Stimulated activated CD4-positive, alpha-beta T cell treated with anti-CD3 and anti-CD28 coated beads, Interleukin-2, amount 100 ng/mL, for 24 hours (primary cell): Measurements from ENCODE around the gene NECTIN1.

Experiments
- DNase-seq, 2 donors: peaks; one replicate each; pipeline ENCODE4 v3.0.0-alpha.2; 2020

The NECTIN1 gene

GRCh38 chr11:119730789-119731386 lies 1.9 kb upstream of the NECTIN1 start:
- DNase-seq: no peak

GRCh38 chr11:119729951-119730613 lies 1.1 kb upstream of the NECTIN1 start:
- no peak for DNase-seq

GRCh38 chr11:119729581-119729927 lies 554 bp upstream of the NECTIN1 start:
- DNase-seq: no peak

GRCh38 chr11:119728211-119728626 lies 781 bp downstream of the NECTIN1 start:
- peak; percentile 20 to 32 for DNase-seq

GRCh38 chr11:119727523-119728151 lies 1.4 kb downstream of the NECTIN1 start:
- peak in 1 of 2 donors; percentile 44 for DNase-seq

- DNase-seq: no peak
These were observed 2.1 kb downstream of the NECTIN1 start for GRCh38 chr11:119726585-119727522.

GRCh38 chr11:119726150-119726553 lies 2.8 kb downstream of the NECTIN1 start:
- no peak for DNase-seq

- no peak for DNase-seq
These were observed 4.0 kb downstream of the NECTIN1 start for GRCh38 chr11:119724956-119725355.

GRCh38 chr11:119723952-119724325 lies 5.1 kb downstream of the NECTIN1 start:
- DNase-seq: no peak

GRCh38 chr11:119723243-119723951 lies 5.6 kb downstream of the NECTIN1 start:
- no peak for DNase-seq

- DNase-seq: no peak
These were observed 6.7 kb downstream of the NECTIN1 start for GRCh38 chr11:119722281-119722794.

- no peak for DNase-seq
These were observed 7.6 kb downstream of the NECTIN1 start for GRCh38 chr11:119721129-119722120.

- no peak for DNase-seq
These were observed 8.6 kb downstream of the NECTIN1 start for GRCh38 chr11:119720311-119720913.

- no peak for DNase-seq
These were observed 11.0 kb downstream of the NECTIN1 start for GRCh38 chr11:119717839-119718534.

GRCh38 chr11:119716582-119717498 lies 12.2 kb downstream of the NECTIN1 start:
- no peak for DNase-seq

GRCh38 chr11:119714590-119714989 lies 14.4 kb downstream of the NECTIN1 start:
- DNase-seq: no peak

- no peak for DNase-seq
These were observed 14.8 kb downstream of the NECTIN1 start for GRCh38 chr11:119714189-119714588.

GRCh38 chr11:119713359-119714040 lies 15.5 kb downstream of the NECTIN1 start:
- DNase-seq: no peak
